Measurements from ENCODE around the gene SYNE1. TPM values are rescaled to one million over a fixed set of nuclear protein-coding genes. Genes with fewer than 3 reads are reported as not detected.

The SYNE1 gene
- total RNA-seq, 1 experiment from 2014 or later = 6.5 TPM

DNA sequence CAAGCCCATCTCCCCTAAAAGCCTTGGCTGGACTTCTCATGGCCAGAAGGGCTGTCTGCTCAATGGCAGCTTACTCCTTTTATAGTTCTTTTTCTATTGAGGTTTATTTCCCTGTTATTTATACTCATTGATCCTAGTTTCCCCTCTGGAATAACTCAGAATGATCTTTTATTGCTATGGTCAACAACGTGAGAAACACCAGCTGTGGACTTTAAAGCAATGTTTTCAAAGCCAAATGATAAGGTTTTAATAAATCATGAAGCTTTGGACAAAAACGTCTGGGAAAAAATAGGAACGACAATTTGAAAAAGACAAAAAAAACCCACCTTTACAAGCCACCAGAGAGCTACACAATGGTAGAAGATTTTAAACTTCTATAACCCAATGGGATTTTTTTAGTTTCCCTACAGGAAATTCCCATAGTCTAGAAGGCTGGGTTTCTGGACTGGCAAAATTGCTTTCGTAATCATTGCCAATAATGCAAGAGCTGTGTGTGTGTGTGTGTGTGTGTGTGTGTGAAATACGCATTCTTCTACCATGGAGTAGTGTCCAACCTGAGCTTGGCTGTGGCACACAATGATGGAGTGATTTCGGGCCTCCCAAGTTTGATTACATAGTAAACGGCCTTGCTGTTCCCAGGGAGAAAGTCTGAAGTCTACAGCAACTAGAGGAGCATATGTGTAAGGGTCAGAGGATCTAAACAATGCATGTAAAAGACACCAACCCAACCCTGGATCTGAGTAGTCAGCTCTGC, 396.0 kb downstream of the SYNE1 start (continued):
- TF ChIP-seq GABPB1 (CRISPR knock-in tag; IDR thresholded peaks at IDR 0.05) (no peak), CBFB (CRISPR knock-in tag; IDR thresholded peaks at IDR 0.05; ENCODE audit: low read depth) (no peak), TCF7 (CRISPR knock-in tag; IDR thresholded peaks at IDR 0.05; ENCODE audit: low read depth) (no peak), FOXJ3 (CRISPR knock-in tag; IDR thresholded peaks at IDR 0.05; ENCODE audit: borderline replicate concordance) (no peak), CREM (CRISPR knock-in tag; IDR thresholded peaks at IDR 0.05) (no peak), ZNF219 (CRISPR knock-in tag; IDR thresholded peaks at IDR 0.05; ENCODE audit: borderline replicate concordance) (no peak), ELF4 (CRISPR knock-in tag; IDR thresholded peaks at IDR 0.05; ENCODE audit: low read depth) (no peak), SMAD4 (CRISPR knock-in tag; IDR thresholded peaks at IDR 0.05) (no peak)
- TF ChIP-seq, protein P1, sequence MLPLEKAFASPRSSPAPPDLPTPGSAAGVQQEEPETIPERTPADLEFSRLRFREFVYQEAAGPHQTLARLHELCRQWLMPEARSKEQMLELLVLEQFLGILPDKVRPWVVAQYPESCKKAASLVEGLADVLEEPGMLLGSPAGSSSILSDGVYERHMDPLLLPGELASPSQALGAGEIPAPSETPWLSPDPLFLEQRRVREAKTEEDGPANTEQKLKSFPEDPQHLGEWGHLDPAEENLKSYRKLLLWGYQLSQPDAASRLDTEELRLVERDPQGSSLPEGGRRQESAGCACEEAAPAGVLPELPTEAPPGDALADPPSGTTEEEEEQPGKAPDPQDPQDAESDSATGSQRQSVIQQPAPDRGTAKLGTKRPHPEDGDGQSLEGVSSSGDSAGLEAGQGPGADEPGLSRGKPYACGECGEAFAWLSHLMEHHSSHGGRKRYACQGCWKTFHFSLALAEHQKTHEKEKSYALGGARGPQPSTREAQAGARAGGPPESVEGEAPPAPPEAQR (CRISPR knock-in tag; IDR thresholded peaks at IDR 0.05) = no peak
- TF ChIP-seq, protein P2, sequence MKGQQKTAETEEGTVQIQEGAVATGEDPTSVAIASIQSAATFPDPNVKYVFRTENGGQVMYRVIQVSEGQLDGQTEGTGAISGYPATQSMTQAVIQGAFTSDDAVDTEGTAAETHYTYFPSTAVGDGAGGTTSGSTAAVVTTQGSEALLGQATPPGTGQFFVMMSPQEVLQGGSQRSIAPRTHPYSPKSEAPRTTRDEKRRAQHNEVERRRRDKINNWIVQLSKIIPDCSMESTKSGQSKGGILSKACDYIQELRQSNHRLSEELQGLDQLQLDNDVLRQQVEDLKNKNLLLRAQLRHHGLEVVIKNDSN (CRISPR knock-in tag; IDR thresholded peaks at IDR 0.05) = no peak

DNA sequence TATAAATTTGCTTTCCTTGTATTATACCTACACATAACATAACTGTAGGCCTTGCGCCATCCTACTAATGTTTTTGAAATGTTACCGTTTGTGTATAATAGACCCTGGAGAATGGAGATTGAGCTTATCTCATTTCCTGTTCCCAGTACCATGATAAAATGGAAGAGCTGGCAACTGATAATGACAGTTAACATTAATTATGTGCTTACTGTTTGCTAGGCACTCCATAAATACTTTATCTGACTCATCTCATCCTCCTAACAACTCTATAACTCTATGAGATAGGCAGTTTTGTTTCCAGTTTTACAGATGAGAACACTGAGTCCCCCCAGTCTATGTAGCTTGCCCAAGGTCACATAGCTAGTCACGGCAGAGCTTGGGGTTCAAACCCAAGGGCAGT, 396.7 kb downstream of the SYNE1 start:
- no peaks in the 10 kb centered on the region for H3K36me3 Mint-ChIP-seq
- ATAC-seq = no peak
- TF ChIP-seq, protein P3, sequence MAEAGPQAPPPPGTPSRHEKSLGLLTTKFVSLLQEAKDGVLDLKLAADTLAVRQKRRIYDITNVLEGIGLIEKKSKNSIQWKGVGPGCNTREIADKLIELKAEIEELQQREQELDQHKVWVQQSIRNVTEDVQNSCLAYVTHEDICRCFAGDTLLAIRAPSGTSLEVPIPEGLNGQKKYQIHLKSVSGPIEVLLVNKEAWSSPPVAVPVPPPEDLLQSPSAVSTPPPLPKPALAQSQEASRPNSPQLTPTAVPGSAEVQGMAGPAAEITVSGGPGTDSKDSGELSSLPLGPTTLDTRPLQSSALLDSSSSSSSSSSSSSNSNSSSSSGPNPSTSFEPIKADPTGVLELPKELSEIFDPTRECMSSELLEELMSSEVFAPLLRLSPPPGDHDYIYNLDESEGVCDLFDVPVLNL (CRISPR knock-in tag; IDR thresholded peaks at IDR 0.05; ENCODE audit: borderline replicate concordance, low read depth) = no peak
- TF ChIP-seq KAT7 (CRISPR knock-in tag; IDR thresholded peaks at IDR 0.05; ENCODE audit: borderline replicate concordance) = no peak
- TF ChIP-seq GABPB1 (CRISPR knock-in tag; IDR thresholded peaks at IDR 0.05) = no peak
- TF ChIP-seq, protein P4, sequence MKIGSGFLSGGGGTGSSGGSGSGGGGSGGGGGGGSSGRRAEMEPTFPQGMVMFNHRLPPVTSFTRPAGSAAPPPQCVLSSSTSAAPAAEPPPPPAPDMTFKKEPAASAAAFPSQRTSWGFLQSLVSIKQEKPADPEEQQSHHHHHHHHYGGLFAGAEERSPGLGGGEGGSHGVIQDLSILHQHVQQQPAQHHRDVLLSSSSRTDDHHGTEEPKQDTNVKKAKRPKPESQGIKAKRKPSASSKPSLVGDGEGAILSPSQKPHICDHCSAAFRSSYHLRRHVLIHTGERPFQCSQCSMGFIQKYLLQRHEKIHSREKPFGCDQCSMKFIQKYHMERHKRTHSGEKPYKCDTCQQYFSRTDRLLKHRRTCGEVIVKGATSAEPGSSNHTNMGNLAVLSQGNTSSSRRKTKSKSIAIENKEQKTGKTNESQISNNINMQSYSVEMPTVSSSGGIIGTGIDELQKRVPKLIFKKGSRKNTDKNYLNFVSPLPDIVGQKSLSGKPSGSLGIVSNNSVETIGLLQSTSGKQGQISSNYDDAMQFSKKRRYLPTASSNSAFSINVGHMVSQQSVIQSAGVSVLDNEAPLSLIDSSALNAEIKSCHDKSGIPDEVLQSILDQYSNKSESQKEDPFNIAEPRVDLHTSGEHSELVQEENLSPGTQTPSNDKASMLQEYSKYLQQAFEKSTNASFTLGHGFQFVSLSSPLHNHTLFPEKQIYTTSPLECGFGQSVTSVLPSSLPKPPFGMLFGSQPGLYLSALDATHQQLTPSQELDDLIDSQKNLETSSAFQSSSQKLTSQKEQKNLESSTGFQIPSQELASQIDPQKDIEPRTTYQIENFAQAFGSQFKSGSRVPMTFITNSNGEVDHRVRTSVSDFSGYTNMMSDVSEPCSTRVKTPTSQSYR (CRISPR knock-in tag; IDR thresholded peaks at IDR 0.05) = no peak
- no peak for TF ChIP-seq TP53 (CRISPR knock-in tag; IDR thresholded peaks at IDR 0.05)
- TF ChIP-seq, protein P5, sequence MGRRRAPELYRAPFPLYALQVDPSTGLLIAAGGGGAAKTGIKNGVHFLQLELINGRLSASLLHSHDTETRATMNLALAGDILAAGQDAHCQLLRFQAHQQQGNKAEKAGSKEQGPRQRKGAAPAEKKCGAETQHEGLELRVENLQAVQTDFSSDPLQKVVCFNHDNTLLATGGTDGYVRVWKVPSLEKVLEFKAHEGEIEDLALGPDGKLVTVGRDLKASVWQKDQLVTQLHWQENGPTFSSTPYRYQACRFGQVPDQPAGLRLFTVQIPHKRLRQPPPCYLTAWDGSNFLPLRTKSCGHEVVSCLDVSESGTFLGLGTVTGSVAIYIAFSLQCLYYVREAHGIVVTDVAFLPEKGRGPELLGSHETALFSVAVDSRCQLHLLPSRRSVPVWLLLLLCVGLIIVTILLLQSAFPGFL (CRISPR knock-in tag; IDR thresholded peaks at IDR 0.05; ENCODE audit: borderline replicate concordance) = no peak
- no peak for TF ChIP-seq ZNF671 (CRISPR knock-in tag; IDR thresholded peaks at IDR 0.05)
- TF ChIP-seq ZBTB21 (CRISPR knock-in tag; IDR thresholded peaks at IDR 0.05; ENCODE audit: borderline replicate concordance) = no peak
- TF ChIP-seq ZNF219 (CRISPR knock-in tag; IDR thresholded peaks at IDR 0.05; ENCODE audit: borderline replicate concordance) = no peak
- TF ChIP-seq, protein P6, sequence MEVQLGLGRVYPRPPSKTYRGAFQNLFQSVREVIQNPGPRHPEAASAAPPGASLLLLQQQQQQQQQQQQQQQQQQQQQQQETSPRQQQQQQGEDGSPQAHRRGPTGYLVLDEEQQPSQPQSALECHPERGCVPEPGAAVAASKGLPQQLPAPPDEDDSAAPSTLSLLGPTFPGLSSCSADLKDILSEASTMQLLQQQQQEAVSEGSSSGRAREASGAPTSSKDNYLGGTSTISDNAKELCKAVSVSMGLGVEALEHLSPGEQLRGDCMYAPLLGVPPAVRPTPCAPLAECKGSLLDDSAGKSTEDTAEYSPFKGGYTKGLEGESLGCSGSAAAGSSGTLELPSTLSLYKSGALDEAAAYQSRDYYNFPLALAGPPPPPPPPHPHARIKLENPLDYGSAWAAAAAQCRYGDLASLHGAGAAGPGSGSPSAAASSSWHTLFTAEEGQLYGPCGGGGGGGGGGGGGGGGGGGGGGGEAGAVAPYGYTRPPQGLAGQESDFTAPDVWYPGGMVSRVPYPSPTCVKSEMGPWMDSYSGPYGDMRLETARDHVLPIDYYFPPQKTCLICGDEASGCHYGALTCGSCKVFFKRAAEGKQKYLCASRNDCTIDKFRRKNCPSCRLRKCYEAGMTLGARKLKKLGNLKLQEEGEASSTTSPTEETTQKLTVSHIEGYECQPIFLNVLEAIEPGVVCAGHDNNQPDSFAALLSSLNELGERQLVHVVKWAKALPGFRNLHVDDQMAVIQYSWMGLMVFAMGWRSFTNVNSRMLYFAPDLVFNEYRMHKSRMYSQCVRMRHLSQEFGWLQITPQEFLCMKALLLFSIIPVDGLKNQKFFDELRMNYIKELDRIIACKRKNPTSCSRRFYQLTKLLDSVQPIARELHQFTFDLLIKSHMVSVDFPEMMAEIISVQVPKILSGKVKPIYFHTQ (CRISPR knock-in tag; IDR thresholded peaks at IDR 0.05) = no peak
- TF ChIP-seq, protein P7, sequence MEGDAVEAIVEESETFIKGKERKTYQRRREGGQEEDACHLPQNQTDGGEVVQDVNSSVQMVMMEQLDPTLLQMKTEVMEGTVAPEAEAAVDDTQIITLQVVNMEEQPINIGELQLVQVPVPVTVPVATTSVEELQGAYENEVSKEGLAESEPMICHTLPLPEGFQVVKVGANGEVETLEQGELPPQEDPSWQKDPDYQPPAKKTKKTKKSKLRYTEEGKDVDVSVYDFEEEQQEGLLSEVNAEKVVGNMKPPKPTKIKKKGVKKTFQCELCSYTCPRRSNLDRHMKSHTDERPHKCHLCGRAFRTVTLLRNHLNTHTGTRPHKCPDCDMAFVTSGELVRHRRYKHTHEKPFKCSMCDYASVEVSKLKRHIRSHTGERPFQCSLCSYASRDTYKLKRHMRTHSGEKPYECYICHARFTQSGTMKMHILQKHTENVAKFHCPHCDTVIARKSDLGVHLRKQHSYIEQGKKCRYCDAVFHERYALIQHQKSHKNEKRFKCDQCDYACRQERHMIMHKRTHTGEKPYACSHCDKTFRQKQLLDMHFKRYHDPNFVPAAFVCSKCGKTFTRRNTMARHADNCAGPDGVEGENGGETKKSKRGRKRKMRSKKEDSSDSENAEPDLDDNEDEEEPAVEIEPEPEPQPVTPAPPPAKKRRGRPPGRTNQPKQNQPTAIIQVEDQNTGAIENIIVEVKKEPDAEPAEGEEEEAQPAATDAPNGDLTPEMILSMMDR (IDR thresholded peaks at IDR 0.05) = no peak
- TF ChIP-seq, protein P8, sequence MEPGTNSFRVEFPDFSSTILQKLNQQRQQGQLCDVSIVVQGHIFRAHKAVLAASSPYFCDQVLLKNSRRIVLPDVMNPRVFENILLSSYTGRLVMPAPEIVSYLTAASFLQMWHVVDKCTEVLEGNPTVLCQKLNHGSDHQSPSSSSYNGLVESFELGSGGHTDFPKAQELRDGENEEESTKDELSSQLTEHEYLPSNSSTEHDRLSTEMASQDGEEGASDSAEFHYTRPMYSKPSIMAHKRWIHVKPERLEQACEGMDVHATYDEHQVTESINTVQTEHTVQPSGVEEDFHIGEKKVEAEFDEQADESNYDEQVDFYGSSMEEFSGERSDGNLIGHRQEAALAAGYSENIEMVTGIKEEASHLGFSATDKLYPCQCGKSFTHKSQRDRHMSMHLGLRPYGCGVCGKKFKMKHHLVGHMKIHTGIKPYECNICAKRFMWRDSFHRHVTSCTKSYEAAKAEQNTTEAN (CRISPR knock-in tag; IDR thresholded peaks at IDR 0.05) = no peak
- TF ChIP-seq RORB (CRISPR knock-in tag; IDR thresholded peaks at IDR 0.05) = no peak

More for the DNA sequence above, 396.7 kb downstream of the SYNE1 start:
- Mint-ChIP-seq H3K9me3 (no peaks in the 10 kb centered on the region), H3K27ac (no peak overlapping the region), H3K4me1 (peaks cover 10% of the 10 kb centered on the region), H3K4me3 (no peak overlapping the region), H3K27me3 (ENCODE audit: low read depth) (no peaks in the 10 kb centered on the region)
- ChIA-PET POLR2A (no interaction called here), CTCF (interaction anchor here (0.7 kb wide), 1 partner anchor 117 kb away, joined by 3 read pairs; no protein-coding TSS in a partner anchor)
- DNase-seq (ENCODE audit: low spot score) = no peak

Data from WTC11 (cell line).